Hypothalamus (tissue), 51 donors: ENCODE data around the gene SLC5A10.

Experiments
- DNase-seq, 51 donors: peaks; one replicate each; lab custom pipeline; 2025; lab: John Stamatoyannopoulos, UW

SLC5A10 gene

DNA sequence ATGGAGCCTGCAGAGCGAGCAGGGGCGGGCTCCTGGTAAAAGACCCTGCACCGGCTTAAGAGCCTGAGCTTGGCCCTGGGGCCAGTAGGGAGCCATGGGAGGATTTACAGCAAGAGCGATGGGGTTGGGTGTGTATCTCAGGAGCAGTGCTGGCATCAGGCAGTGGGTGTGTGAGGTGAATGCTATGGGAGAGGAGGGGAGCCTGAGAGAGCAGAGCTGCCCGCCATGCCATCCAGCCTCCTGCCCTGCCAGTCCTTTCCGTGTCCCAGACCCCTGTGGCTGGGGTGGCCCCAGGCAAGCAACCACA is 29.3 kb downstream of the SLC5A10 start:
- DNase-seq = no peak

DNA sequence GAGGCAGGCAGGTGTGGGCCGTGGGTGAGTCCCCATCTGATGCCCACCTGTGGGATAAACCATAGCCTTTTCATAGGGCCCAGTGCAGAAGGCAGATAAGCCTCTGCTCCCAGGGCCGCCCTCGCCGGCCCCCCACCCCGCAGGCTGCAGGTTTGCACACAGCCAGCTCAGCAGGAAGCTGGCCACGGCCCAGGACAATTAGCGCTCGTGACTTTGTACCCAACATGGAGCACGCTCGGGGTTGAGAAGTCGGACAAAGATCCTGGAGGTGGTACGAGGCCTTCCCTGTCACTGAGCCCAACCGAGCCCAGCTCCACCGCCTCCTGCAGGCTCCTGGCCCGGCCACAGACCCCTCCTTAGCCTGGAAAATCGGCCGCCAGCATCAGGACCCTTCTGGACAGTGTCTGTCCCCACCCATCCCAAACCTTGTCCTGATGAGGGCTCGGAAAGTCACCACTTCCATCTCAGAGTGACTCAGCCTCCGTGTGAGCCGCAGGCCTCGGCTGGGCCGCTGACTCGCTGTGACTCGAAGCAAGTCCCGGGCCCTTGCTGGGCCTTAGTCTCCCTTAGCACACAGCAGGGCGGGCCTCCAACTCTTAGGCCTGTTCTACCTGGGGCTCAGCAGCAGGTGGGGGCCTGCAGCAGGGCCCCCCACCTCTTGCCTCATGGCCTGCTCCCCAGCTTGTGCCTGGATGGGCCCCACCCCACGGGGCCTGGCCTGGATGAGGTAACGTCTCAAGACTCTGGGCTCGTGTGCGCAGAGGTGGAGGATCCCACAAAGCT is 29.9 kb downstream of the SLC5A10 start:
- DNase-seq = no peak

DNA sequence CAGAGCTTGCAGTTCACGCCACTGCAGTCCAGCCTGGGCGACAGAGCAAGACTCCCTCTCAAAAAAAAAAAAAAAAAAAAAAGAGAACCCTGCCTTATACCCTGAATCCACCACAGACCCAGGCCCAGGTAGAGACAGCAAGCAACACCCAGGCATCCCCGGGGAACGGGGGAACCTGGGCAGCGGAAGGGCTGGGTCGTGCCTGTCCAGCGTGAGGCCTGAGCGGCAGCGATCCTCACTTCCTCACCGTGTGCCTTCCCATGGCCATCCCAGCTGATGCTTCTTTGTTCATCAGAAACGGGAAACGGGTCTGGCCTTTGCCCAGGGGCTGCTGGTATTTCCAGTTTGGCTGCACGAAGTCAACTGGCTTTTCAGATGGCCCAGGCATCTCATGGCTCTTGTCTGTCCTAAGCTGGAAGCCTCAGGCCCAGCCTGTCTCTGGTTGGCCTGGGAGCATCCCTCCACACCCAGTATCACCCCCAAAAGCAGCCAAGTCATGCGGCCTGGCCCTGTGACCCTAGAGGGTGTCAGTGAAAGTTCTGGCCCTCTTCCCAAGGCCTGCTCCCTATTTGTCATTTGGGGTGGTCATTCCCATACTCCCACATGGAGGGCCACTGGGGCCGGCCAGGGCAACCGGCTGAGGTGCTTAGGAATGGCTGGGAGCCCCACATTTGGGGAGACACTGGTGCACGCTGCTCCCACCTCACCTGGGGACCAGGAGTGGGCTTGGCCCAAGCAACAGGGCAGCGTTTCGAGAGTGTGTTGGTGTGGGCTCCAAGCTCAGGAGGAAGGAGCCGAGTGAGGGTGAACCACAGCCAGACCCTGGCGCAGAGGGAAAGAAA is 32.5 kb downstream of the SLC5A10 start:
- no peak for DNase-seq

DNA sequence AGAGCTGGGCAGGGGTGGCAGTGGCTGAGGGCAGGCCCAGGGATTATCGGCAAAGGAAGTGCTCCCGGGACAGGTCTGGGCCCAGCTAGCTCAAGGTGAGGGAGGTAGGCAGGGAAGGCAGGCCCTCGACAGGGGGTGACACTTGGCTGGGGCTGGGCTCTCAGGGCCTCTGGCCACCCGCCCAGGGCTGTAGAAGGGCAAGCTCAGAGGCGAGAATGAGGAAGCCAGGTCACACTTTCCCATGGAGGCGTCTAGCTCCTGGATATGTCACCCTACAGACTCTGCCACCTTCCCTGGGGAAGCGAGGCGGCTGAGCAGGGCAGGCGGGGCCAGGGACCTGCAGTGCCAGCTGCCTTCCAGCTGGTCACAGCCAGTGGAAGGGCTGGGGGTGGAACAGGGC is 33.5 kb downstream of the SLC5A10 start:
- no peak for DNase-seq

DNA sequence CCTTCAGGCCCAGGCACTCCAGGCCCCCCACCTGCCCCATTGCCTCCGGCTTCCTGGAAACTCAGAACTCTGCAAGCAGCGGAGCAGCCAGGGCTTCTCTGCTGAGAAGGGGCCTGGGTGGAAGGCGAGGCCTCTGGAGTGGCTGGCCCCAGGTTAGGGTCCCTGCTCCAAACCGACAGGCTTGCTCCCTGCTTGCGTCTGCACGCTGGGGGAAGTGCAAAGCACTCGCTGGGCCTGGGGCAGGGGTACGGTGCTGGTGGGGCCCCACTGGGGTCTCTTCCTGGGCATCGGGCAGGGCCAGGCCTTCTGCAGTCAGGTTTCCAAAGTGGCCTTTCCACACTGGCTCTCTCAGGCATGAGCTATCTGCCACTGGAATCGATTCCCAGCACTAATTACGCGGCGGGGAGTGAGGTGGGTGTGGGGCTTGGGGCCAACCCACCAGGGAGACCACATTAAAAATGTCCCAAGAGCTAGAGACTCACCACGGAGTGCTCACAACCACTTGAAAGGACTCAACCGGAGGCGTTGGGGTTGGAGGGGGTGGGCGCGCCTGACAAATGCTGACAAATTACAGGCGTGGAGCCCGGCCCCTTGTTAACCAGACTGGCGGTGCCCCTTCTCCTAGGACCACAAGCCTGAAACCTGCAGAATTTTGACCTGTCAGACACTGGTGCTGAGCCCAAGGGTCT is 34.7 kb downstream of the SLC5A10 start:
- no peak for DNase-seq

DNA sequence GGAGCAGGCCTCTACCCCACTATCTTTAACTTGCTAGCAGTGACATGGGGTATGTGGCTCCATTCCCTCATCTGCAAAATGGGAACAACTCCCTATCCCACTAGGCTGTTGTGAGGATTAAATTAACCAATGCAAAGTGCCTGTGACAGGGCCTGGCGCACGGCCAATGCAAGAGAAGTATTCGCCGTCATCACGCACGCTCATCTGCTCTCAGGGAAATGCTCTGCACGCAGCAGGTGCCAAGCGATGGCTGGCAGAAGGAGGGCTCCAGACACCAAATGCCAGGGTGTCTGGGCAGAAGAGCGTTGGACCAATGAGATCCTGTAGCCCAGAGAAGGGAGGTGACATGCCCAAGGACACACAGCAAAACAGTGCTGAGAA is 35.3 kb downstream of the SLC5A10 start:
- no peak for DNase-seq

DNA sequence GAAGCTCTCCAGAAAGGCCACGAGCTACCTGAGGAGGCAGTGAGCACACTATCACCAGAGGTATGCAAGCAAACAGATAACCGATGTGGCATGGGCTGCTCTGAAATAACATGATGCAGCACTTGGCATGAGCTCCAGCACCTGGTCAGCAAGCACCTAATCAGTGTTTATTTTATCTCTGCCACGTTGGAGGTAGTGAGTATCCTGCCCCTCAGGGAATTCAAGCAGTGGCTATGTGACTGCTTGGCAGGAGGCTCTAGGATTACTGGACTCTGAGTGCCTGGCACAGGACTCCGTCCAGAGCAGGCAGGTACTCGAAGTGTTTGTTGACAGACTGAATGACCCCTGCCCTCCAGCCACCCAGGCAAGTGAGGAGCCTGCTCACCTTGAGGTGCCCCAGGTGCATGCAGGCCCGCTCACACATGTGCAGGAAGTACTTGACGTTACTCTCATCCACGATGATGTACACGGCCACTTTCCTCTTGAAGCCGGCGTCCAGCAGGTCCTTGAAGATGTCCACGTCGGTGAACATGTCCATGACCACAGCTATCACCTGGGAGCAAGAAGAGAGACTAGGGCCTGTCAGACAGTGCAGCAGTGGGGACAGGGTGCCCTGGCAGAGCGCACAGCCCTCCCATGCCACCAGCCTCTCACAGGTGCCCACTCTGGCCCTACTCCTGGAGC is 36.0 kb downstream of the SLC5A10 start:
- no peak for DNase-seq

DNA sequence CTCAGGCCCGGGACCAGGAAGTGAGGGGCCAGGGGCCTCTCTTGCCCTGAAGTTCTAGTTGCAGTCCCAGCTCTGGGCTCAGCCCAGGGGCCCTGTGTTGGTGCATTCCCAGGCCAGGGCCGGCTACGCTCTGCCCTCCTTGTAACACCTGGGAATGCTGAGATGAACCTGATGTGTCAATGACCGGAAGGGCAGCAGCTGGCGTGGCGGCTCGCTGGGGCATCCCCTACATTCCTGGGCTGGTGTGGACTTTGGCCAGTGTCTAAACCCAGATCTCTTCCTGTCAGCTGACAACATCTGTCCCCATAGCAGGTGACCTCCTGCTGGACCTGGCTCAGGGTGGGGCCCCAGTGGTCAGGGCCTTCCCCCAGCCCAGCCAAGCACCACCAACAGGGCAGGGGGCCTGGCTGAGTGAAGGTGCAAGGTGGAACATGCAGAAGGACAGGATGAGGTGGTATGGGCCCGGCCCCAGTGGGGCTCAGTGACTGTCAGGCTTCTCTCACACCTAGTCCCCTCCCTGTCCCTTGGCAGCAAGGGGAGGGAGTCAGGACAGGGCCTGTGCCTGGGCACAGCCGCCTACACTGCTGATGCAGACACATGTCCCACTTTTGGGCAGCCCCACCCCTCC is 36.7 kb downstream of the SLC5A10 start:
- DNase-seq = no peak

DNA sequence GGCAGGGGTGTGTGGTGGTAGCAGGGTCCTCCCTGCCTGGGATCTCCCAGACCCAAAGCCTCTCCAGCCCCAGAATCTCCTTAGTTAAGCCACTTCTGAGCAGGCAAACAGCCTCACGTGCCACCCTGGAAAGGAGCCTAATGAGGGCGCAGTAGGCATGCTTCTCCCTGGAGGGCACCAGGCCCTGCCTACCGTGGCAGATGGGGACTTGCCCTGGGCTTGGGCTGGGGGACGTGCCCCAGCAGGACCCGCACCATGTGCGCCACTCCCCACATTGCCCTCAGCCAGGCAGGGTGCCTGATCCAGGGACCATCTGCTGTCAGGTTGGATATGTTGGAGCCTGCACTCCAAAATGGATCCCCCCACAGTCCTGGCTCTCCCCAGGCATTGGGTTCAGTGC is 38.4 kb downstream of the SLC5A10 start:
- DNase-seq = no peak

DNA sequence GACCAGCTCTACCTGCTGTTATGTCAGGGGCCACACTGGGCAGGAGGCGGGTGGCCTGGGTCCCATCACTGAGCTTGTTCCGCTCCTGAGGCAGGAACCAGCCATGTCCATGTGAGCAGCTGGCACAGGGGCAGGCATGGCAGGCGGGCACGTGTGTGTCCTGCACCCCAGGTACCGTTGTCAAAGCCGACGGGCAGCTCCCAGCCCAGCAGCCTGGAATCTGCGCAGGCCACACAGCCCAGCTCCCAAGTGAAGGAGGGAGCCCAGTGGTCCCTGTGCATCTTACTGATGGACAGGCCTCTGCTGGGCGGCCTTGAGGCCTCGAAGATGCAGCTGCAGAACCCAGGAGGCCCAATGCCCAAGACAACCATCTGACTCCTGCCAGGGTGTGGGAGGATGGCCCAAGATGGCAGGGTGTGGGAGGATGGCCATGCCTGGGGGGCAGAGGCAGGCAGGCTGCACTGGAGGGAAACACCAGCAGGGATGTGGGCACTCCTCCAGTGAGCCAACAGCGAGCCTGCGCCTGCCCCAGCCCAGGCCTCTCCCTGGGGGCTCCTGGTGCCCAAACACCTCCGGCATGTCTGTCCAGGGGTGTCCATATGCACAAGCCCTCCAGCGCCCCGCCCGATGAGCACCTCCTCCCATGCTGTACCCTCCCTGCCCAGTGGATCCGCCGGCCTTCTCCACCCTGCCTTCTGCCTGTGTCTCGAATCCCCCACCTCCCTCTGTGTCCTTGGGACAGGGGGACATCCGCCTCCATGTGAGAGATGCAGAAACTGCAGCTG is 39.8 kb downstream of the SLC5A10 start:
- no peak for DNase-seq

DNA sequence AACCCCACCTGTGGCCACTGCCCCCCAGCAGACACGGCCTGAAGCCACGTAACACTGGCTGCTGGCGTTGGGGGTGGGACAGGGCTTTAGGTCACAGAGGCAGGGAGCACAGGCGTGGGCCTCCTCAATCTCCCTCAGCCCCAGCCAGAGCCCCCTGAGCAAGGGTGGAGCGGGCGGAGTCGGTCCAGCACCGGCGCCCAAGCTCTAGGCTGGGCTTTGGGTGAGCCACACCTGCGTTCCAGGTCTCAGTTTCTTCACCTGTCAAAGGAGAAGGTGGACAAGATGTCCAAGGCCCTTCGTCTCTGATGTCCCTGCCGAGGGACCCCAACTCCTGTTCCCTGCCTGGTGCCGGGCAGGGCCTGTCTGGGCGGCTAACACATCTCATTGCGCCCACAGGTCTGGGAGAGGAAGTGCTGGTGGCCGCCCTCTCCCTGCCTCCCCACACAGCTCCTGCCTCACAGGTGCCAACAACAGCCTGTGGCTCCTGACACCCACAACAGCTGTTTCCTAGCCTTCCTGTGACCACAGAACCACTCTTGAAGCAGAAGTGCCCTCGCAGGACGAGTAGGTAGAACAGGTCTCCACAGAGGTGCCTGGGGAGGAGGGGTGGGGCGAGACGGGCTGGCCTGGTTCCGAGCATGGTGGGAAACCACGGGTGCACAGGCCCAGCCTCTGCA is 40.6 kb downstream of the SLC5A10 start:
- DNase-seq = no peak

DNA sequence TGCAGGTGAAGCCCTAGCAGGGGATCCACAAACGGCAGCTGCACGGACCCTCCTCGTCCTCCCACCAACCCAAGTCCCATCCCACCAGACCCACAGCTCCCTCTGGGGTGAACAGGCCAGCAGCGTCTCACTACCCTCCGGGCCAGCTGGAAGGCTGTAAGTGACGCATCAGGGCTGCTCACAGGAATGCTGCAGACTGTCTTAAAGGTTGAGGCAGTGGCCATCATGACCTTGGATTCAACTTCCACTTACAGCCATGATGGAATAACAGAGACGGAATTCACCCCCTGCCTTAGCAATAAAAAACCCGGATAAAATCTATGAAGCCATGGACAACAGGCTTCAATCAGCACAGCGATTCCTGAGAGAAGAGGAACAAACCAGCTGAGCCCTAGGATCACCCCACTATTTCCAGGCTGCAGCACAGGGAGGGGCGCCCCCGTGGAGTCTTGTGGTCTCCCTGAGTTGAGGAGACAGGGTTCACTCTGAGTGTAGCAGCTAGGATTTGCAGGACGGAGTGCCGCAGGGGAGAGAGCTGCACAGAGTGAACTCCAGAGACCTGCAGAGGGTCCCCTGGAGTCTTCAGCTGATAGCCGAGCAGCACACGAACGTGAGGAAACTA is 42.1 kb downstream of the SLC5A10 start:
- no peak for DNase-seq

DNA sequence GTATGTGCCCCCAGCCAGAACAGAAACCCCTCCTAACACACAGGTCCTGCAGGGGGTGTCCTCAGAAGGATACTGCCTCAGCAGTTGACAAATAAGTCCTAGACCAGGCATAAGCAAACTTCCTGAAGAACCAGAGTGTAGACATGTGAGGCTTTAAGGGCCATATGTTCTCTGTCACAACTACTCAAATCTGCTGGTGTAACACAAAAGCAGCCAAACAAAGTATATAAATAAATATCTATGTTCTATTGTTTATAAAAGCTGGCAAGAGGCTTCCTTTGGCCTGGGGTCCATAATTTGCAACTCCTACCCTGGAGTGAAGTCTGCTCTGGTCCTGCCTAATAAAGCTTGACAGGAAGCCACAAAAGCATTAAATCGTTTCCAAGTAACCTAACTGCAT is 42.7 kb downstream of the SLC5A10 start:
- DNase-seq = no peak

DNA sequence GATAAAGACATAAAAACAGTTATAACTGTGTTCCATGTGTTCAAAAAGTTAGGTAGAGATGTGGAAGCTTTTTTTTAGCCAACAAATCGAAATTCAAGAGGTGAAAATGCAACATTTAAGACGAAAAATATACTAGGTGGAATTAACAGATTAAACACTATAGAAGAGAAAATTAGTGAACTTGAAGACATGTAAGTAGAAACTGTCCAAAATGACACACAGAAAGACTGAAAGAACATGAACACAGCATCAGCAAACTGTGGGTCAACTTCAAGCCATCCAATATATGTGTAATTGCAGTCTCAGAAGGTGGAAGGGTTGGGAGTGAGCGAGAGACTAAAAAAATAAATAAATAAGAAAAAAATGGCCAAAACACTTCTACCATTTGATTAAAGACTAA is 43.3 kb downstream of the SLC5A10 start:
- no peak for DNase-seq

DNA sequence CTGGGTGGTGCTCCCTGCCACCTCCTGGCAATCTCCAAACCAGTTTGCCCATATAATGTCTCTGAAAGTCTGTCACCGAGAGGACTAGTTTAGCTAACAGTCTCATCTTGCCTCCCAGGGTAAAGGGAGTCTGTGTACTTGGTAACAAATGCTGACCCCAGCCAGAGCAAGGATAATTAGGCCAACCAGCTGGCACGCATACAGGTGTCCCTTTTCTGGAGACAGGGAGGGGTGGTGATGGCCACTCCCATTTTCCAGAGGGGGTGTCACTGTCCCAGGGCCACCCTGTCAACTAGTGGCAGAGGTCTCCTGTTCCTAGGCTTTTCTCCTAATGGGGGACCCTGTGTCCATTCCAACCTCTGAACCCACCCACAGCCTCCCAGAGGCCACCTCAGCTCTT is 44.5 kb downstream of the SLC5A10 start:
- DNase-seq = no peak

DNA sequence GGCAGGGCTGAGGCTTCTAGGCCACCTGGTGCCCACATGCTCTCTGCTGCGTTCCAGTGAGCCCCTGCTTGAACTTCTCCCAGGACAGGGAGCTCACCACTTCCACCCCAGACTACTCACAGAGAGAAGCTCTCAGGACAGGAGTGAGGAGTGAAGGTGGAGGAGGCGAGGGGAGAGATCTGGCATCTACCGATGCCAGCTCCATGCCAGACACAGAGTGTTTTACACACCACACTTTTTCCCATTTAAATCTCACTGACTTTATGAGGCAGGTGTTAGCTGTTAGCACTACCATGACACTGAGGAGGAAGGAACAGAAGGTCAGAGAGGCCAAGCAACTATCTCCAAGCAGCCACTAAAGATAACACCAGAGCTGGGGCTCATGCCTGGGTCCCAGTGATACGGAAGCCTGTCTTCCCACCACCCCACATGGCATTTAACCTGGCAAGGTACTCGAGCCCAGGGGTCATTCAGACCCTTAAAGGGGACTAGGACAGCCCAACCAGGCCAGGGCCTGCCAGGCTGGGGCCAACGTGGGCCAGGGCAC is 45.8 kb downstream of the SLC5A10 start:
- no peak for DNase-seq

DNA sequence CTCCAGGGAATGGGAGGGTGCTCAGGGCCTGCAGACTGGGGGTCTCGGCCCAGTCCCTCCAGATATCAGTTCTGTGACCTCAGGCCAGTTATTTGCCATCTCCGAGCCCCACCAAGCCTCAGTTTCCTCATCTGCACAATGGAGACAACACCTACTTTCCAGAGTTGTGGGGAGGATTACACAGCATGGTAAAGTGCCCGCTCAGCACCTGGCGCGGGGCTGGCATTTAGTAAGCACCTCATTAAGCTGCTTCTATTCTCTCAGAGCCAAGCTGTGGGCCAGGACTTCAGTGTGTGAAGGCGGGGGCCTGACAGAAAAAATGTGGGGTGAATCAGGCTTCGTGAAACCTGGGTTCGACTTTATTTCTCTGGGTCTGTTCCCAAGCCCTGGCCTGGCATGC is 47.4 kb downstream of the SLC5A10 start:
- DNase-seq = no peak

DNA sequence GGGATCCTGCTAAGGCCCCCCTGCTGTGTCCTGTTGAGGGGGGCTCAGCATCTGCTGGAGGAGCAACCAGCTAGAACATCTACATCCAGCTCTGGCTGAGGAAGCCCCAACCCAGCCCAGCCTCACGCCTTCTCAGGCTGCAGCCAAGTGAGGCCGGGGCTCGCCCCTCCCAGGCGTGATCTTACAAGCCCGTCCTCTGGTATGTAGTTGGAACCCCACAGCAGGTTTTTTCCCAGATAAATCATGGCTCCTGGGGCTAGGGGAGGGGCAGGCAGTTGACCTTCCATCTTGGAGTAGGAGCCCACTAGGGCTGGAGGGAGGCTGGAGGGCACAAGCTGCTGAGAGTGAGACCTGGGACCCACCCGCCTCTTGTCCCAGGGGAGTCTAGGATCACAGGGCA is 47.9 kb downstream of the SLC5A10 start:
- no peak for DNase-seq
